SHP77 treated with DMSO at 0.1 percent for 48 hours (cell line): Measurements from ENCODE around the gene MIEF1.

Experiments used
- DNase-seq: peaks from one replicate; lab custom pipeline; 2025; lab: John Stamatoyannopoulos, UW

Gene MIEF1

DNA sequence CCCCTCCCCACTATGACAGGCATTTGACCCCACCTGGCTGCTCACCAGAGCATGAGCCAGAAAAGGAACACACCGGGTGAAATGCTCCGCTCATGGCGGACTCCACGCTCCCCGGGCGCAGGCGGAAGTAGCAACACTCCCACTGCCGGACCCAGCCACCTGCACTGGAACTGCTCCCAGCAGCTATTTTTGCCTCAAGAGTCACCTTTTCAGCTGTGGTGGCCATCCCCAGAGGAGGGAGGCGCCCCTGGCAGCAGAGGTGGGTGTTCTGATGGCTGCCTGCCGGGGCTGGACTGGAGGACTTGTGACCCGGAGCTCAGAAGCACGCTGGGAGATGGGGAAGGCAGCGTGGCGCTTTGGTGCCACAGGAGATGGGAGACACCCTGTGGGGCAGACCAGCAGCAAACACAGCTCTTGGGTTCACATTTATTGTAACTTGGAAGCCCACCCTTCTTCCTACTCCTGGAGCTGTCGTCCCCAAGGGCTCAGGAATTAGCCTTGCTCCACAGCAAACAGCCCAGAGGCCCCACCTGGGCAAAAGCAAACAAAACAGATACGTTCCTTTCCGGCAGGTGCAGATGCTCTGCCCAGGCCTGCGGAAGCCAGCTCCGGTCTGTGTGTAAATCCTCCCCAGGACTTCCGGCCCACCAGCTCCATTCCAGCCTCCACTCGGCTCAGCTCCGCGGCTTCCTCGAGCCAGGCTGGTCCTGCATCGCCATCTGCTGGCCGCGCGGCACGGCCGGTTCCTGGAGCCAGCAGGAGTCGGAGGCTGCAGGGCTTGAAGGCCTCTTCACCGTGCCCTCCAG is 26.8 kb downstream of the MIEF1 start:
- DNase-seq = peak; percentile 90

DNA sequence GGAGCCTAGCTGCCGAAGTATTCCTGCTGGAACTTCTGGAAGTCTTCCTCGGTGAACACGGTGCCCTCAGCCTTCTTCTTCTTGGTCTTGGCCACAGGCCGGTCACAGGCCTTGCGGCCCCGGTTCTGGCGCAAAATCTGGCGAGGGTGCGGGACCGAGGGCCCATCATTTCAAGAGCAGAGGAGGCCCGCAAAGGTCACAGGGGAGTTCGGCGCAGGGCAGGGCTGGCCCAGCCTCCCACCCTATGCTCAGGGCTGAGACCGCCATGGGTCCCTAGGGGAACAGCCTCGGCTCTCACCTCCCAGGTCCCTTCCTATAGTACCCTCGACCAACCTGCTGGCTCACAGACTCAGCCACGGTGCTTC is 27.4 kb downstream of the MIEF1 start:
- DNase-seq = no peak

DNA sequence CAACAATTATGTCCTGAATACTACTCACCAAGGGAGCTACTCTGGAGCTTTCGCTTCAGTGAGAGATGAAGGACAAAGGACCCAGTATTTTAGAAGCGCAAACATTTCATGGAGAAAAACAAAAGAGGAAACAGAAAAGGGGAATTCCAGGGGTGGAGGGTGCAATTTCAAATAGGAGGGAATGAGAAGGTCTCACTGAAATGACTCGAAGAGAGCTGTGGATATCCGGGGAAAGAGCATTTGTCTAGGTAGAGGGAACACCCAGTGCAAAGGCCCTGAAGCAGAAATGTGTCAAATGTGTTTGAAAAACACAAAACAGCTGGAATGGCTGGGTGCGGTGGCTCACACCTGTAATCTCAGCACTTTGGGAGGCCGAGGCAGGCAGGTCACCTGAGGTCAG is 28.0 kb downstream of the MIEF1 start:
- no peak for DNase-seq

DNA sequence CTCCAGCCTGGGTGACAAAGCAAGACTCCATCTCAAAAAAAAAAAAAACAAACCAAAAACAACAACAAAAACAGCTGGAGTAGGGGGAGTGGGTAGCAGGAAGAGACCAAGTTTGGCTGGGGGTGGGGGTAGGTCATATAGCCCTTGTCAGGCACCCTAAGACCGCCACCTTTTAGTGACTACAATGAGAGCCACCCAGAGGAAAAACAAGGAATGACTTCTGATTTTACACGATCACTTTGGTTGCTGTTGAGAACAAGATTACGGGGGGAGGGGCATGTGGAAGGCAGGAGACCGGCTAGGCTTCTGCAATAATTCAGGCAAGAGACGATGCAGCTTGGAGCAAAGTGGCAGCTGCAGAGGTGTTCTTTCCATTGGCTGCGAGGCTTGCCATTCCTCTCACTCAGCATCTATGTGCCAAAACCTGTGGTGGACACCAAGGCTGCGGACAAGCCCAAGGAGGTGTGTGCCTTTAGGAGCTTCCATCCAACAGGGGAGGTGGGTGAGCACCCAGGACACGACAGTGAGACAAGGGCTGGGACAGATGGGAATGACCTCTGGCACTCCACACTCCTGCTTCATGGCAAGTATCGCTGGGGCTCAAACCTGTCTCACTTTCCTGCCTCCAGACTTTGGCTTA is 28.7 kb downstream of the MIEF1 start:
- no peak for DNase-seq

DNA sequence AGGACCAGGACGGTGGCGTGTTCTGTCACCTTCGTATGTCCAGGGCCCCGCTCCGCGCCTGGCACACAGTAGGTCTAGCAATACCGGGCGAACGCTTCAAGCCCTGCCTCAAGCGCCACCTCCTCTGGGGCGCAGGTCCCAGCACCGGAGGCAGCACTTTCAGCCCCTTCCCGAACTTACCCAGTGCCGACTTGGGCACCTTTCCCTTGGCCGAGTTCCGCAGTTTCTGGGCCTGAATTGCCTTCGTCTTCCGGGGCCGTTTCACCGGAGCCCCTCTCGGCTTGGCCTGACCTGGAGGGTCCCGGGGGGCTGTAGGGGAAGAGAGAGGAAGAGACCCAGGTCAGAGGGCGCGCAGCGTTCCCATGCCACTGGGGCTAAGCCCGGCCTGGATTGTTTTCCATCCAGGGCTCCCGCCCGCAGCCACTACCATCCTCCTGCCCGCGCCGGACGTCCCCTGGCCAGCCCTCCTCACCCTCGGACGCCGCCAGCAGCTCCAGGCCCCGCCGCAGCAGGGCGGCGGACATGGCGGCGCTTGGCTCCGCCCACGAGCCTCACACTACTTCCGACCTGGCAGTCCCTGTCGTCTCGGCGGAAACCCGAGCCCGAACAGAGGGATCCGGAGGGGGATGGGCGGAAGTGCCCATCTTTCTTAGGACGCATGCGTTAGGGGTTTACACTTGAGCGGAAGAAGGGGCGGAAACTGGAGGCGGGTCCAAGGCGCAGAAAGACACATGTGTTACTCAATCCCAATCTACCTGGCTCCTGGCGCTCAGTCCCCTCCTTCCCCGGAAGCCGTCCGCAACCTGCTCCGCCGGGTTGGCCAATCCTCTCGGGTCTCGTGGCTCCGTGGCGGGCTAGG is 30.4 kb downstream of the MIEF1 start, which contains the start of gene RPS19BP1:
TSS of gene RPS19BP1 (minus strand) at position 534 of the 859 bp plus-strand sequence. CDS start at position 524, 10 bp downstream.
- DNase-seq = peak; percentile 99

DNA sequence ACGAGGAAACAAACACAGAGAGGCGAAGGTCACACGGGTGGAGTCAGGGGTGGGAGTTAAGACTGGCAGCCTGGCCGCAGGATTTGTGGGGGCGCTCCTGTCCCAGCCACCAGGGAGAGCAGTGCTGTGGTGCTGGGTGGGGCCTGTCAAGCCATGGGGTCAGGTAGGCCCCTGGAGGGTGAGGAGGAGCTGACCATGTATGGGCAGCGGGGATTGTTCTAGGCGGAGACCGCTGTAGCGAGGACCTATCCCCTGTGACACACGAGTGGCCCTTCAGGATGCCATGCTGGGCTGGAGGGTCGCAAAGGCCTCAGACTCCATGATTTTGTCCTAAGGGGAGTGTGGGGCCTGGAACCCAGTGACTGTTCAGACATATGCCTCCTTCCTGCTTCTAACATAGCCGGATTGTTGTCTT is 32.0 kb downstream of the MIEF1 start:
- DNase-seq = no peak

DNA sequence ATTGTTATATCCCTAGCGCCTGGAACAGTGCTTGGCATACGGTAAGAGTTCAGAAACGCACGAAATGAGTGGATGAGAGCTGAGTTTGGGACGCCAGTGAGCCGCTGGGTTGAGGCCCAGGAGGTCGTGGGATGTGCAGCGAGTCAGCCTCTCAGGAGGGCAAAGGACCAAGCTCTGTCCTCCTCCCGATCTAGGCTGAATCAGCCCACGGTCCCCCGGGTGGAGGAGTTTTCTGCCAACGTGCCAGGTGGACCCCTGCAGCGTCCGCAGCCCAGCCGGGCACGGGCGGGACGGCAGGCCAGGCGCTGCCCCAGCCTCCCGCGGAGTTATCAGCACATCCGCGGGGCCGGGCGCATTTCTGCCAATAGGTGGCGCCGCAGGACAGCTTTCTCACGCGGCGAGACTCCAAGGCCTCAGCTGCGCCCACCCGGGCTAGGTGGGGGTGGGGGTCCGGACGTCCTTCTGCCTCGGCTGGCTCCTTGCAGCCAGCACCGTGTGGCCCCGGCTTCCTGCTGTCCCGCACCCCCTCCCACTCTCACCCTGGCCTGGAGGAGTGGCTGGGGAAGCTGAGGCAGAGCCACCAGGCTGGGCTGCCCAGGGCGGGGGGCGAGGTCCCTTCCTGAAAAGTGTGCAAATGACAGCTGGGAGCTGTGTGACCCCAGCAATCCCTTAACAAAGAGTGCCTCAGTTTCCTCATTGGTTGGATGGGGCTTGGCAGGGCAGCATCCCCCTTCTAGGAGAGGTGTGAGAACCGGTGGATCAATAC is 32.7 kb downstream of the MIEF1 start:
- peak; percentile 13 for DNase-seq

DNA sequence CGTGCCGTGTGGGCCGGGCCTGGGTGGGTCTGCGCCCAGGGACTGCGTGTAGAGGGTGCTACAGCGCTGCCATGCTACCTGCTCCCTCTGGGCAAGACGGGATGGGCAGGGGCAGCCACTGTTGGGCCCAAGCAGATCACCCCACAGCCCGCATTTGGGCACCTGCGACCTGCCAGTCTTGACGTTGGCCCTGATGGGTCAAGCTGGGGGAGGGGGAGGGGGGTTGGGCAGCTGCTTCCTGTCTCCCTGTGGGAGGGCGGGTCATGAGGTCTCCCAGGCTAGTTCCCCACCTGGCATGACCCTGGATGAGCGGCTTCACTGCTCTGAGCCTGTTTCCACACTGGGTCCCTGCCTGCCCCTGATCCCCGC is 33.3 kb downstream of the MIEF1 start:
- no peak for DNase-seq

DNA sequence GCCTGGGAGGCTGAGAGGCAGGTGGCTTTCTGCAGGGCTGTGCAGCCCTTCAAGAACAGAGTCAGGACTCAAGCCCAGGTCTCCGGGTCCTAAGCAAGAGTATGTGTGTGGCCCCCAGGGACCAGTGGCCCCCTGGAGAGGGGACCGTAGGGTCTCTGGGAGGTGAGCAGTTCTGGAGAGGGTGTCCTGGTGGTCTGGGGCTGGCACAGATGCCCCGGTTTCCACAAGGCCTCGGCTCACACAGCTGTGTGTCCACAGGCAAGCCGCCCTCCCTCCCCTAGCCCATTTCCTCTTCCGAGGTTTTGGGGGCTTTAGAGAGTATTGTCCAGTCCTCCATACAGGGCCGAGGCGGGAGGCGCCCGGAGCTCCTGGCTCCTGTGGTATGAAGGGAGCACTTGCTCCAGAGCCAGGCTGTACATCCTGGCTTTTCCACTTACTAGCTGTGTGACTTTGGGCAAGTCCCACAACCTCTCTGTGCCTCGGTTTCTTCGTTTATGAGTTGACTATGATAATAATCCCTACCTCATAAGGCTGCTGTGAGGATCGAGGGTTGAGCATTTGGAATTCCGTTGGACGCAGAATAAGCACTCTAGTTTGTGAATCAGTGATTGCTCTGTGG is 33.9 kb downstream of the MIEF1 start:
- DNase-seq = no peak

DNA sequence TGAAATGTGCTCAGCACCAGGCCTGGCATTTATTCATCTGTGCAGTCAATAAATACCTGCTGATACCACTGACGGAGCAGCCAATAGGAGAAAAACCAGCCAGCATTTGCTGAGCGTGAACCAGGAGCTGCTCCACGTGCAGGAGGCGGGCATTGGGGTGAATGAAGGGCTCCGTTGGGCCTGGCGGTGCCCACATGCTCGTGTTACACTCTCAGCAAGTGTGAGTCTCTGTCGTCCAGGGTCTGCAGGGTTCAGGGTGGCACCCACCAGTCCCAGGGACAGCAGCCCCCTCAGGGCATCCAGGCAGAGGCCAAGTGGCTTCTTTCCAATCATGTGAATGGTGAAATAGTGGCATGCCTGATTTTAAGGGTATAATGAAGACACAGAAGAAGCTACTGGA is 34.6 kb downstream of the MIEF1 start:
- DNase-seq = no peak

DNA sequence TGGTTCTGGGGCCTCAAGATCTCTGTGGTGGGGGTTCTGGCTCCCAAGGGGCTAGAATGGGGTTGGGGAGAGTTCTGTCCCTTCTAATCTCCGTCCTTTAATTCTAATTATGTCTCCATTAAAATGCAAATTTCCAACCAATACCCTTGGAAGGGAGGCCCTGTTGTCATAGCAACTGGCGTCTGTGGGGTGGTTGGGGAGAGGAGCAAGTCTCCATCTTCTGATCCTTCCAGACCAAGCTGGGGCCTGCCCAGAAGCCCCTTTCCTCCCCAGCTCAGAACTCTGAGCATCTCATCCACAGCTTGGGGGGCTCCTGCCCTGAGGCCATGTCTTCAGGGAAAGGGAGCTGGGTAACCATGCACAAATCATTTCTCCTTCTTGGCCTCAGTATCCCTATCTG is 35.9 kb downstream of the MIEF1 start:
- DNase-seq = no peak

DNA sequence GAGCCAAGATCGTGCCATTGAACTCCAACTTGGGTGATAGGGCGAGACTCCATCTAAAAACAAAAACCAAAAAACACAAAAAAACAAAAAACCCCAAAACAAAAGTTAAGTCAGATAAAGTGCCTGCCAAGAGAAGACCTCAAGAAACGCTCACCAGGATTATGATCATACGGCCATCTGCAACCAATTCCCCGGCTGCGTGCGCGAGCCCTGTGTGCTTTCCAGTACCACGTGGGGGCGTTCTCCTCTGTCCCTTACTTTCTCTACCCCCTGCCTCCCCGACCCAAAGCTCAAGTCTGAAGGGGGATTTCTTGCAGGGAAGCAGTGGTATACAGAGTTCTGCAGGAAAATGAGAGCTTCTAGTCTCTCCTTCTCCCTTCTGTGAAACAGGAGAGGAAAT is 41.0 kb downstream of the MIEF1 start:
- no peak for DNase-seq

DNA sequence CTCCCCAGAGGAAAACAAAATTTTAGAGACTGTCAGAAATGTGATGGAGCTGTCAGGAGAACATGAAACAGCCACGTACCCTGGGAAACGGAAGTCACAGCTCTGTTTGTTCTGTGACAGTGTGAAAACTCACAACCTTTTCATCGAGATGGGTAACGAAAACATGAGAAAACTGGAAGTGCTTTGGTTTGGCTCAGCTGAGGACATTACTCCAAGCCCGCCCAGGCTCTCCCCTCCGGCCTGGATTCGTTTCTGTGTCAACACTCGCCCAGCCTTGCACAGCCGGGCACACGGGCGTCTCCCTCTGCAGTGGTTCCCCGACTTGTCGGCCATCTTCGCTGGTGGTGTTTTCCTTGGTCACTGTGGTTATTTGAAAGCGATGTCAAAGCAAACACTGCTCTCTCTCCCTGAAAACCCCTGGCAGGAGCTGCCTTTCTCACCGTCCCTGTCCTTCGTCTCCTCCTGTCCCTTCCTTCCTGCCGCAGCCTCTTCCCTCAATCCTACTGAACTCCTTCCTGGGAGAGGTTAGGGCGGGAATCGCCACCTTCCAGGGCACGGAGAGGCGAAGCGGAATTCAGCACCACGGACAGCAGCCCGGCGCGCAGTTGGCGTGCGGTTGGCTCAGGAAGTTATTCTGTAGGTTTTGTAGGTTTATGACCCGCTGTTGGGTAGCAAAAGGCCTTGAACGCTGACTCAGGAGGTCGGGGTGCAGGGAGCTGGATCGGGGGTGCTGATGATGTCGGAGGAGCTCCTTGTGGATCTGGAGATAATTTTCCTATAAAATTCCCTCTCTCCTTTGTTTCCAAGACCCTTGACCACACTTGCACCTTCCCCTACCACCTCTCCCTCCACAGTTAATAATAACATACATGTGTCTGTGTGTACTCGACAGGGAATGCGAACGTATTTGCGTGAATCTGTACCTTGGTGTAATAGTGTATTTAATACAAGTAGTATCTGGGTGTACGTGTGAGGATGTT is 43.6 kb downstream of the MIEF1 start:
- DNase-seq = no peak

DNA sequence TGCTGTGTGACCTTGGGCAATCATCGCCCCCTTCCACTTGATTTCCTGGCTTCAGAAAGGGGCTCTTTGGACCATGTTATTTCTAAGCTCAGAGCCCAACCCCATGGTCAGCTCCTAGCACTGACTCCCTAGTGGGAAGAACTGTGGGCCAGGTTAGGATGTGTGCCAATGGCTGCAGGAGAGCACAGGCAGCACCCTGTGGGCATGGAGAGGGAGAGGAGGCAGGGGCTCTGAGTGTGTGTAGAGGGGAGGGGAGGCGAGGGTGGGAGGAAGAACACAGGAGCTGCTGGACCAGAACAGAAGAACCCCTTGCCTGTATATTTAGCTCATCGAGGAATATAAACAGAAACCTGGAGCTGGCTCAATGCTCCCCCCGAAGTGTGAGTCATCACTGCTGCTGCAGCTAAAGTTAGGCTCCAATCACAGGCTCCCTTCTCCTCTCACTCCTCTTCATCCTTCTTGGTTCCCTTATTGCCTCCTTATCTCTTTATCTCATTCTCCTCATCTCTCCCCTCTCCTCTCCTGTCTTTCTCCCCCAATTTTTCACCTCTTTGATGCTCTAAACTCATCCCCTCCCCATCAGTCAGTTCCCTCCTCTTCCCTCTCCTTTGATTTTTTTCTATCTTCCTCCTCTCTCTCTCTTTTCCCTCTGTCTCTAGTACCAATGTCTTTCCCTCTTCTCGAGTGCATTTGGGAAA is 44.9 kb downstream of the MIEF1 start:
- no peak for DNase-seq

DNA sequence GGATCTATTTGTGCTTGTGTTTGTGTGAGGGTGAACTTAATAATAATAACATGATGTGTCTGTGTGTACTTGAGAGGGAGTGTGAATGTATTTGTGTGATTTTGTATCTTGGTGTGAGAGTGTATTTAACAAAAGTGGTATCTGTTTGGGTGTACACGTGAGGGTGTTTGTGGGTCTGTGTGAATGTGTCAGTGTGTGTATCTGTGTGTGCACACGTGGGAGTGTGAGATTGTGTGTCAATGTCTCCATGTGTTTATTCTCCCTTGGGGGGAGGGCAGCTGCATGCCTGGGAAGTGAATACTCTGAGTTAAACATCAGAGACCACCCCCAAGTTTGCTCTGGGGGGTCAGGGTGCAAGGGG is 45.5 kb downstream of the MIEF1 start:
- DNase-seq = no peak

DNA sequence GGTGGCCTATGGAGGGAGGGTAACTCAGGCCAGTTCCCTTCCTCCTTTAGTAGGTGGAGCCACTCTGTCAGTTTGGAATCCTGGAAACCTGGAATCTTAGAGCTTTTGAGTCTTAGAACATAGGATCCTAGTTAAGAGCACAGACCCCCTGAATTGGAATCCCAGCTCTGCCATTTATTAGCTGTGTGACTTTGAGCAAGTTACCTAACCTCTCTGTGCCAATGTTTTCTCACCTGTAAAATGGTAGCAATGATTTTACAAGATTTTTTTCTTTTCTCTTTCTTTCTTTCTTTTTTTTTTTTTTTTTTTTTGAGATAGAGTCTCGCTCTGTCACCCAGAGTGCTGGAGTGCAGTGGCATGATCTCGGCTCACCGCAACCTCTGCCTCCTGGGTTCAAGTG is 51.3 kb downstream of the MIEF1 start:
- no peak for DNase-seq

DNA sequence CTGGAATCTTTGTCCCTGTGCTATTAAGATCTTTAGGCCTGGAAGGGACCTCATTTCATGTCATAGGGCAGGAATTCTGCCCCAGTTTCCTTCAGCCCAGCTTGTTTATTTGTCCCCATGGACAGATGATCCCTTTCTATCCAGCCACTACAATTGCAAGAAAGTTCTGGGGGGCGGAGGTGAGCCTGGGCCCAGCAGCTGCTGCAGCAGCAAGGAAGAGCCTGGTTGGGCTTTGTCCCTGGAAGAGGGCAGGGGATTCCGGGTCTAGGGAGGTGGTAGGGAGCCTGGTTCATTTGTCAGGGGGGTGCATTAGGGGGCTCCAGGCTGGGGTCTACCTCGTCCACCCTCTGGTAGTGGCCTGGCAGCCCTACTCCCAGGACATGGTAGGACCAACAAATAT is 52.1 kb downstream of the MIEF1 start:
- DNase-seq = no peak

DNA sequence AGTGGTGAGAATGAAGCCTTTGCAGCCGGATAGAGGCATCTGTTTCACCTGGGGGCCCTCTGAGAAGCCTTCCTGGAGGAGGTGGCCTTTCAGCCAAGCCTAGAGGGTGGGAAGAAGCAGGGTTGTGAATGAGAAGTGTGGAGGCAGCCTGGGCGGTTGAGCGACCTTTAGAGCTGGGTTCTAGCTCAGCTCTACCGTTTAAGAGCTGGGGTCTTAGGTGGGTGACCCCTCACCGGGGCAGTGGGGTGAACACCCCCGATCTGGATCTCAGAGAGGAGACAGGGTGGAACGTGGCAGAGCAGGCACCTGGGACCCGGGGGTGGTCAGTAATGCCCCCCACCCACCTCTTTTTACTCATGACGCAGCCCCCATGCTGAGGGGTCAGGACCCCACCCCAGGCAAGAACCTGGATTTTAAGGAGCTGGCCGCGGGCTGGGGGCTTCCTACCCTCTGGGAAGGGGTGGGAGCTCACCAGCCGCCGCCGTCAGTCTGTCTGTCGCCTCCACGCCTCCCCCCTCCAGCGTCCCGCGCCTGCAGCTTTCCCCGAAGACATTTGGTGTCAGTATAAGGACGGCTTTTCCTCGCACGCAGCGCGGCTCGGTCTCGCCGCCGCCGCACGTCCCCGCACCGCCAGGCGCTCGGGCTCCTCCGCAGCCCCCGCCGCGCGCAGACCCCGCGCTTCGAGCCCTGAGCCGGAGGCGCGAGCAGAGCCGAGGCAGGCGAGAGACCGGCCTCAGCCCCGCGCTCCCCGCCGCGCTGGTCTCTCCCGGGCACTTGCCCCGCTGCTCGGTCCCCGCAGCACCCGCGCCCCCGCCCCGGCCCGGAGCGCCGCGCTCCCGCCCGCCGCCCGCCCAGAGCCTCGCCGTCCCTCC is 55.1 kb downstream of the MIEF1 start:
- DNase-seq = no peak

DNA sequence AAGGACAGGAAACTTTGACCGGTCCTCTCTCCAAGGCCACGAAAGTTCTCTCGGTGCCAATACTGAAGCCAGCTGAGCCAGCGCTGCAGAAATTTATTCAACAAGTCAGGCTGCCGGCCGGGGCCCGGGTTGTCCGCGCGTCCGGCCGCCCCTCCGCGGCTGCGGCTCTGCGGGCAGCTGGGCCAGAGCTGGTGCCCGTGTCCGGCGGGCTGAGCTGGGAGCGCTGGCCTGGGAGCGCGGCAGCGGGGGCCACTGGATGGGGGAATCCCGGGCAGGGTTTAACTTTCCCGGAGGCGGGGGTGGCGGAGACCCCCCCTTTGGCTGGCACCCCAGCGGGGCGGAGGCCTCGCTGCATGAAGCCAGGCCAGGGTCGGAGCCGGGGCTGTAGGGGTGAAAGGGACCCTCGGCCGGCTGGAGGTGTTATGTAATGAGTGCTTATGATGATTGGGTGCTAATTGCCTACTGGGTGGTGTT is 56.2 kb downstream of the MIEF1 start:
- no peak for DNase-seq
